Activated CD8-positive, alpha-beta memory T cell treated with anti-CD3 and anti-CD28 coated beads for 36 hours (primary cell): ENCODE data around the gene IL17C. TPM values are rescaled to one million over a fixed set of nuclear protein-coding genes. Genes with fewer than 3 reads are reported as not detected.

Experiments
- CTCF ChIA-PET: fragments of 350-600 bp; sonication (Branson Sonifier 250); formaldehyde crosslinking; loops from one replicate; lab custom pipeline; 2021; ENCODE audit warnings: antibody characterized with exemption; lab: Charles Lee
- POLR2A ChIA-PET: fragments of 350-600 bp; sonication (Branson Sonifier 250); formaldehyde crosslinking; loops from one replicate; lab custom pipeline; 2021; ENCODE audit warnings: antibody characterized with exemption; lab: Charles Lee
- total RNA-seq, 2 experiments: library from RNA; stranded (reverse); gene quantifications; one replicate each; pipeline ENCODE4 v1.2.3, GENCODE V29; 2021

IL17C gene
- total RNA-seq, 2 experiments from 2014 or later: not detected

DNA sequence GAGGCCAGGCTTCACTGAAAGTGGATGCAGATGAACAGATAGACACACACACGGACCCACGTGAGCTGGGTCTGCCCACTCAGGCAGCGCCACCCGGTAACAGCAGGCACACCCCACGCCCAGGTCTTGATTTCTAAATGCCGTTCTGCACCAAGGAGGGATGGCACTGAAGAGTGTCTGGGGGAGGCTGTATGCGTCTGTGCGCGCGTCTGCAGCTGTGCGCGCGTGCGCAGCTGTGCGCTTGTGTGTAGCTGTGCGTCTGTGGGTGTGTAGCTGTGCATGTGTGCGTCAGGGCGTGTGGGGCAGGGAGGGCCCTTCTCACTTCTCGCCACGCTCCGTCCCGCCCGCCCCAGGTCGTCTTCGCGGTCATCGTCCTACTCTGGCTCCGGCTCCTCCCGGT, 15.5 kb upstream of the IL17C start:
- ChIA-PET CTCF (no interaction called here), POLR2A (no interaction called here)

DNA sequence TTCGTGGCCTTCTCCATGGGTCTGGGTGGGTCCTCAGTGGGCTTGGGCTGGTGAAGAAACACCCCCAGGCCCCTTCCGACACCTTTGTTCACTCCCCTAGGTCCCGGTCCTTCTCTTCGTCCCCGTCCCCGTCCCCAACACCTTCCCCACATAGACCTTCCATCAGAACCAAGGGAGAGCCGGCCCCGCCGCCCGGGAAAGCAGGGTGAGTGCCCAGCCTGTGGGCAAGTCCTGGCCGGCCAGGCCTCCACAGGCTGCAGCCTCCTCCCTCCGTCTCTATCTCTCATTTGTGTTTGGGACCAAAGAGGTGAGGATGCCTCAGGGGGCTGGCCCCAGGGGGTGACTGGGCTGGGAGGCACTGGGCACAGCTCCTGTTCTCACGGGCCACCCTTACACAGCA, 14.5 kb upstream of the IL17C start:
- ChIA-PET CTCF (no interaction called here), POLR2A (no interaction called here)

DNA sequence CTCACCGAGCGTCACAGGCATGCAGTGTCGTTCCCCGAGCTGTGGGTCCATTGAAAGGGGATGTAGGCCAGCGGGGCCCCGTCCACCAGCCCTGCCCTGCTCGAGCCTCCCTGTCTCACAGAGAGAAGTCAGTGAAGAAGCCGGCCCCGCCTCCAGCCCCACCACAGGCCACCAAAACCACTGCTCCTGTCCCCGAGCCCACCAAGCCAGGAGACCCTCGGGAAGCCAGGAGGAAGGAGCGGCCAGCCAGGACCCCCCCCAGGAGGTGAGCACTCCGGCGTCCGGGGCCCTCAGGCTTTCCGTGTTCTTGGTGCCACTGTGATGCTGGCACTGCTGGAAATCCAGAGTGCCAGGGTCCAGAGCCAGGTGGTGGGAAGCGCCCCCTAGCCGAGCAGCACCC, 13.9 kb upstream of the IL17C start:
- ChIA-PET POLR2A (no interaction called here), CTCF (no interaction called here)

- ChIA-PET POLR2A (no interaction called here), CTCF (no interaction called here)
Observed at GRCh38 chr16:88624977-88625576, 13.3 kb upstream of the IL17C start.

GRCh38 chr16:88626646-88627045, 11.7 kb upstream of the IL17C start:
- ChIA-PET CTCF (interaction anchor here (0.6 kb wide), 1 partner anchor 331 kb away, joined by 3 read pairs; no protein-coding TSS in a partner anchor), POLR2A (no interaction called here)

DNA sequence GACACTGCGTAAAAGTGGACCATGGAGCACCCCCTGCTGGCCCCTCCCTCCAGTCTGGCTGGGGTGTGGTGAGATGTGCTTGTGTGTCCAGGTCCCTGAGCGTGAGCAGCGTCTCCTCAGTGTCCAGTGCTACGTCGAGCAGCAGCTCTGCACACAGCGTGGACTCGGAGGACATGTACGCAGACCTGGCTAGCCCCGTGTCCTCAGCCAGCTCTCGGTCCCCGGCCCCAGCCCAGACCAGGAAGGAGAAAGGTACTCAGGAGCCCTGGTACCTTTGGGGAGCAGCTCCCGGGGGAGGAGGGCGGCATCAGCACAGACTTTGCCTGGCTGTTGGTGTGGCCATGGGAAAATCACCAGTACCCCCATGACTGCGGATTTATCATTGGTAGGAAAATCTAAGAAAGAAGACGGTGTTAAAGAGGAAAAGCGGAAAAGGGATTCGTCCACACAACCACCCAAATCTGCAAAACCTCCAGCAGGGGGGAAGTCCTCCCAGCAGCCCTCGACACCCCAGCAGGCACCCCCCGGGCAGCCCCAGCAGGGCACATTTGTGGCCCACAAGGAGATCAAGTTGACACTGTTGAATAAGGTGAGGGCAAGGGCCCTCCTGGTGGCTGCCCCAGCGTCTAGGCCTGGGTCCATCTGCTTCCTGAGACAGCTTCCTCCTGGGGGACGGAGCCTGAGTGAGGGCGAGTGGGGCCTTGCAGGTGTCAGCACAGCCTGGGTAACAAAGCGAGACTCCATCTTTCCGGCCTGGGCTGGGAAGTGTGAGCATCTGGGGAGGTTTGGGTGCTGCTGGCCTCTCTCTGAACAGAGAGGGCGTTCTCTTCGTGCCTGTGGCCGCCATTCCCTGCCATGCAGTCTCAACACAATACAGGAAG, 10.6 kb upstream of the IL17C start:
- CTCF ChIA-PET: no interaction called here
- POLR2A ChIA-PET: no interaction called here

- CTCF ChIA-PET: interaction anchor here (1.4 kb wide), 1 partner anchor 9 kb away, joined by 3 read pairs; no protein-coding TSS in a partner anchor
- POLR2A ChIA-PET: no interaction called here
Observed at GRCh38 chr16:88628512-88628974, 9.8 kb upstream of the IL17C start.

GRCh38 chr16:88629835-88630234, 8.5 kb upstream of the IL17C start:
- ChIA-PET POLR2A (no interaction called here), CTCF (interaction anchor here (1.4 kb wide), 1 partner anchor 7 kb away, joined by 3 read pairs; no protein-coding TSS in a partner anchor)

- ChIA-PET POLR2A (no interaction called here), CTCF (interaction anchor here (0.6 to 1.2 kb wide), 2 partner anchors 10 to 1119 kb away, joined by 3 to 6 read pairs; no protein-coding TSS in a partner anchor)
Observed at GRCh38 chr16:88630433-88630832, 7.9 kb upstream of the IL17C start.

DNA sequence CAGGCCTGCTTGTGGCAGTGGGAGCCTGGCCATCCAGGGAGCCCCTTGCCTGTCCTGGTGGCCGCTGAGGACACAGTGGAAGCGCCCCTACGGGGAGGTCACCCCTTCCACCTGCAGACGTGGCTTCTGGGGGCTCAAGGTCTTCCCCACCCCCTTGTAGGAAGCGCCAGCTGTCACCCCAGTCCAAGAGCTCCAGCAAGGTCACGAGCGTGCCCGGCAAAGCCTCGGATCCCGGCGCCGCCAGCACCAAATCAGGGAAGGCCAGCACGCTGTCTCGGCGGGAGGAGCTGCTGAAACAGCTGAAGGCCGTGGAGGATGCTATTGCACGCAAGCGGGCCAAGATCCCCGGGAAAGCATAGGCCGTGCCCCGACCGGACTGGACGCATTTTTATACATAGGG, 7.4 kb upstream of the IL17C start:
- POLR2A ChIA-PET: no interaction called here

DNA sequence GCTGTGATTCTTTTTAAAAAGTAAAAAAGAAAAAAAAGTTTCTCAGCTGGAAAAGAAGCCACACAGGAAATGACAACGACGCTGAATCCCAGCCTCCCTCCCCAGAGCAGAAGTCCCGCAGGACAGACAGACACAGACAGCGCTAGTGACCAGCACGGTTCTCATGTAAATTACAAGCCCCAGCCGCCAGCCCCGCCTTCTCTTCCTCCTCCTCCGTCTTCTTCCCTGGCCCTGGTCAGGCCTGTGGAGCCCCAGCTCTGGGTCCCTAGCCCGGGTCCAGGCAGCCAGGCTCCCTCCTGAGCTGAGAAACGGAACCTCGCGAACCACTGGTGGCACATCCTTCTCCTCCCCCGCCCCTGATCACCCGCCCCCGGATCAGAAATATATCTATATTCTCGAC, 7.0 kb upstream of the IL17C start:
- ChIA-PET CTCF (interaction anchor here (1.2 kb wide), 1 partner anchor 11 kb away, joined by 6 read pairs; no protein-coding TSS in a partner anchor), POLR2A (no interaction called here)

More for the DNA sequence above, 7.4 kb upstream of the IL17C start:
- CTCF ChIA-PET: interaction anchor here (0.6 to 1.2 kb wide), 2 partner anchors 10 to 1118 kb away, joined by 3 to 6 read pairs; no protein-coding TSS in a partner anchor

- ChIA-PET CTCF (interaction anchor here (0.8 to 1.2 kb wide), 3 partner anchors 11 to 49 kb away, joined by 3 to 6 read pairs (median 3); no protein-coding TSS in a partner anchor), POLR2A (no interaction called here)
Observed at GRCh38 chr16:88631920-88632586, 6.3 kb upstream of the IL17C start.

- ChIA-PET CTCF (interaction anchor here (0.8 to 1.1 kb wide), 3 partner anchors 13 to 62 kb away, joined by 3 read pairs; partner anchors contain the start of gene ZC3H18), POLR2A (interaction anchor here (1.3 kb wide), 1 partner anchor 70 kb away, joined by 8 read pairs; no protein-coding TSS in a partner anchor)
Observed at GRCh38 chr16:88632587-88632930, 5.8 kb upstream of the IL17C start.

DNA sequence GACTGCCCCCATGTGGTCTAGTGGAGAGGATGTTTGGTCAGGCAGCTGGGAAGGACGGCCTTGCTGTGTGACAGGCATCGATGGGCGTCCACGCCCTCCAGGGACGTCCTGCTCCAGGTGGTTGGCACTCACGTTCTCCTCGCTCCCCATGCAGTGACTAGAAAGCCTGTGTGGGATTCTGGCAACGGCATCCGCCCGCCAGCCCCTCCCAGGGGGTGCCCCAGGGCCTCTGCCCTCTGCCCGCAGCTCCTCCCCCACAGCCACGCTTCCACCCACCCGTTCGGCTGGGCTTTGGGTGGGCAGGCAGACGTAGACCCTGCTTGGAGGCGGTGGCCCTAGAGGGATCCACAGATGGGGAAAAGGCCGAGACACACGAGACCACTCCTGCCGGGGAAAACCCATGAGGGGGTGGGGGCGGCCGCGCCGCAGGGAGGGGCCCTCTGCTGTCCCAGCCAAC, 4.7 kb upstream of the IL17C start:
- ChIA-PET POLR2A (interaction anchor here (1.0 to 1.3 kb wide), 4 partner anchors 14 to 72 kb away, joined by 3 to 8 read pairs (median 4); partner anchors contain the start of genes CTU2 and RNF166), CTCF (interaction anchor here (0.8 to 1.1 kb wide), 2 partner anchors 28 to 31 kb away, joined by 3 read pairs; no protein-coding TSS in a partner anchor)

DNA sequence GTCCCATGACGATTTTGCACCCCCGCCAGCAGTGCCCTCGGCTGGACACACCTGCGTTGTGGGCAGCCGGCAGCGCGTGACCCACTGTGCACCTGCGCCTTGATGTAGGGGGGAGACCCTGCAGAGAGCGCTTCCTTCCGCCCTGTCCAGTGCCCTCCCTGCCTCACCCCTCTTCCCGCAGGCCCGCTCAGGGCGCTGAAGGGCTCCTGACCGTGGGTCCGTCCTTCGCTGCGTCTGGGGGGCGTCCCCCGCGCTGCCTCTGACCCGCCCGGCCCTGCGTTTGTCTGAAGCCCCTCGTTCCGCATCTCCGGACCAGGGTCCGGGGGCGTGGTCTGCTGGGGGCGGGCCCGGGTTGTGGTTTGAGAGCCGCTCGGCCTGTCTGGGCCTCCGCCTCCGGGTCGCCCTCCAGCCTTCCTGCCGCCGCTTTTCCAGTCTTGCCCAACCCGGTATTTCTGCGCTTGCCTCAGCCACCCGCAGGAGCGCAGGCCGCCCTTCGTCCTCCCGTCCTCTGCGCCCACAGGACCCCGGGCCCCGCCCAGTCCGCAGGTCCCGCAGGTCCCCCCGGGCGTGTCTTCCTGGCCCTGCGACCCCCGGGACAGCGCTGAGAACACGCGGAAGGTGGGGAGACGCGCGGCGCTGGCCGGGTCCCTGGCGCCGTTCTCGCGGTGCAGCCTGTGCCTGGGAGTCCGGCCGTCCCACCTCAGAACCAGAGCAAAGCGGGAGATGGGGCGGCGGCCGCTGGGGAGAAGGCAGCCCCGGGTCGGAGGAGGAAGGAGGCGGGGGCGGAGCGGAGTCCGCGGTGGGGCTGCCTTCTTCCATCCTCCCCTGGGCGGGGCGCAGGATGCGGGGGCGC, 4.0 kb upstream of the IL17C start:
- POLR2A ChIA-PET: interaction anchor here (1.0 to 1.3 kb wide), 3 partner anchors 14 to 68 kb away, joined by 3 to 8 read pairs (median 4); no protein-coding TSS in a partner anchor
- CTCF ChIA-PET: interaction anchor here (0.8 kb wide), 1 partner anchor 30 kb away, joined by 3 read pairs; no protein-coding TSS in a partner anchor

DNA sequence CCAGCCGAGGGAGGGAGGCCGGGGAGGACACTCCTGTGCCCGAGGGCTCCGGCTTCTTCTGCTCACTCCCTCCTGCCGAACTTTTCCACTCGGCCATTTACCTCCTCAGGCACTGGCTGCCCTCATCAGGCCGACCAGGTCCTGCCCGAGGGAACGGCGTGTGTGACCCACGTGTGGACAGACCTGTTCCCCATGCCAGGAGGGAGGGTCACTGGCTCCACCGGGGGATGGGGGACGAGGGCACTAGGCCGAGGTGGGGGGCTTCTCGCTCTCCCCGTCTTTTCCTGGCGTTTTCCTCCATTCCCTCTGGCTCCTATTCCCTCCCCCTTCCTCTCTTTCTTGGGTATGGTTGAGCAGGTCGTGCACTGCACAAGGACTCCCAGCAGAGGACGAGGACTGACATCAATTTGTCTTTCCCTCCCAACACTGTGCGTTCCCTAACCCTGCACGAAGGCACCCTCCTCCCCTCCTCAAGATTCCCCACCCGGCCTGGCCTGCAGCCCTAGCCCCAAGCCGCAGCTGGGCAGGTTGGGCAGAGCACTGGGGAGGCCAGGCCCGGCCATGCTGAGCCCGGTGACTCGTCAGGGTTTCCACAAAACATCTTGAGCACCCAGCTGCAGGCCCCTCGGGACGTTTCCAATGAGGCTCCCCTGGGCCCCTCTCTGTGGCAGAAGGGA, 3.2 kb upstream of the IL17C start:
- CTCF ChIA-PET: interaction anchor here (0.9 to 1.5 kb wide), 2 partner anchors 15 to 22 kb away, joined by 3 to 5 read pairs; no protein-coding TSS in a partner anchor
- POLR2A ChIA-PET: no interaction called here

- ChIA-PET POLR2A (no interaction called here), CTCF (interaction anchor here (0.9 to 1.5 kb wide), 2 partner anchors 16 to 21 kb away, joined by 3 to 5 read pairs; no protein-coding TSS in a partner anchor)
Observed at GRCh38 chr16:88635671-88636319, 2.6 kb upstream of the IL17C start.
